CD4-positive, alpha-beta T cell treated with Interleukin-6 at 100 ng/mL for 8 hours (primary cell): ENCODE data around the gene GOLIM4.
"Not testable (repeated sequence)": the region's sequence is repeated elsewhere in the genome, so short reads cannot be mapped to it uniquely, and the experiment has no call there.

Experiments used
- DNase-seq: peaks from one replicate; pipeline ENCODE4 v3.0.0-alpha.2; 2020; ENCODE audit warnings: mixed read lengths, low spot score

Gene GOLIM4, protein sequence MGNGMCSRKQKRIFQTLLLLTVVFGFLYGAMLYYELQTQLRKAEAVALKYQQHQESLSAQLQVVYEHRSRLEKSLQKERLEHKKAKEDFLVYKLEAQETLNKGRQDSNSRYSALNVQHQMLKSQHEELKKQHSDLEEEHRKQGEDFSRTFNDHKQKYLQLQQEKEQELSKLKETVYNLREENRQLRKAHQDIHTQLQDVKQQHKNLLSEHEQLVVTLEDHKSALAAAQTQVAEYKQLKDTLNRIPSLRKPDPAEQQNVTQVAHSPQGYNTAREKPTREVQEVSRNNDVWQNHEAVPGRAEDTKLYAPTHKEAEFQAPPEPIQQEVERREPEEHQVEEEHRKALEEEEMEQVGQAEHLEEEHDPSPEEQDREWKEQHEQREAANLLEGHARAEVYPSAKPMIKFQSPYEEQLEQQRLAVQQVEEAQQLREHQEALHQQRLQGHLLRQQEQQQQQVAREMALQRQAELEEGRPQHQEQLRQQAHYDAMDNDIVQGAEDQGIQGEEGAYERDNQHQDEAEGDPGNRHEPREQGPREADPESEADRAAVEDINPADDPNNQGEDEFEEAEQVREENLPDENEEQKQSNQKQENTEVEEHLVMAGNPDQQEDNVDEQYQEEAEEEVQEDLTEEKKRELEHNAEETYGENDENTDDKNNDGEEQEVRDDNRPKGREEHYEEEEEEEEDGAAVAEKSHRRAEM

GRCh38 chr3:168095611-168096209, at the start of gene GOLIM4:
GOLIM4 (minus strand) TSS chr3:168095924; CDS start chr3:168095285, 639 bp downstream.
- DNase-seq, result peak; percentile 26

DNA sequence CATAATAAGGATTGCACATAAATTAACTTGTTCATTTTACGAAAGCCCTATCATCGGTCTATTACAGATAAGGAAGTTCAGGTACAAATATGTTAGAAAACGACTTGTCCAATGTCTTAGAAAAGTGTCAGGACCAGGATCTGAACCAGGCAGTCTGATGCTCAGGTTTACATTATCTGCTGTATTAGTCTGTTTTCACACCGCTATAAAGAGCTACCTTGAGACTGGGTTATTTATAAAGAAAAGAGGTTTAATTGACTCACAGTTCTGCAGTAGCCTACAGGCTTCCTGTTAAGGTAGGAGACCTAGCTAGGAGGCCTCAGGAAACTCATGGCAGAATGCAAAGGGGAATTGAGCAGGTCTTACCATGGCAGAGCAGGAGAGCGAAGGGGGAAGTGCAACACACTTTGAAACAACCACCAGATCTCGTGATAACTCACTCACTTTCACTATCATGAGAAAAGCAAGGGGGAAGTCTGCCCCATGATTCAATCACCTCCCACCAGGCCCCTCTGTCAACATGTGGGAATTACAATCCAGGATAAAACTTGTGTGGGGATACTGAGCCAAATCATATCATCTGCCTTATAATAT, 45.8 kb upstream of the GOLIM4 start:
- no peak for DNase-seq

DNA sequence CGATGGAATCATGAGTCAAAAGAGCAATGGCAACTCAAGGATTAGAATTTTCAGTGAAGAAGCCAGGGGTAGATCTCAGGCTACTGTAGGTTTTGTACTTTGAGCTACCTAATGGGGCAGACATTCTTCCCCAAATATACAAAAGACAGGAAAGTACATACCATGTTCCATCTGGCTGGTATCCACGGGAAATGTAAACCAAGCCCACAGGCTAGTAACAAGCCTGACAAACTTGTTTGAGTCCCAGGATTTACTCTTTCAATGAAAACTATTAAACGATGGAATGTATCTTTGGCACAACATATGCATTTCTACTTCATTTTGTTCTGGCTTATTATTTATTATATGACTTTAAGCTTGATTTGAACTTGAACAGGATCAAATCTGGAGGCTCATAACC, 44.2 kb upstream of the GOLIM4 start:
- DNase-seq, result no peak

DNA sequence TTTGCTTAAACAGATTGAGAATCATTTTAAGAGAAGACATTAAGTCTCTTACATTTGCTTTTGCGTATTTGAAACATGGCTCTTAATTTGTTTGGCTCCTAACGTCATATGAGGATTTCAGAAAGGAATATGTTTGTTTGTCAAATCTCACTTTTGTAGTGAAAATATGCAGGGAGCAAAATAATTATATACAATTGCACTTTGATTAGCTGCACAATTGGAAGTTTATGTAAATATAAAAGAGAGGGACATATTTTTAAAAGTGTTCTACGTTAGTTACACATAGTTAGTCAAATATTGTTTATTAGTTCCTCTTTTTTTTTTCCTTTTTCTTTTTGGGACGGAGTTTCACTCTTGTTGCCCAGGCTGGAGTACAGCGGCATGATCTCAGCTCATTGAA, 42.7 kb upstream of the GOLIM4 start:
- DNase-seq, result no peak

GRCh38 chr3:168134931-168135330, 39.2 kb upstream of the GOLIM4 start:
- DNase-seq, result no peak

- DNase-seq, result not testable (repeated sequence)
Measured at GRCh38 chr3:168130250-168130649, 34.5 kb upstream of the GOLIM4 start.

GRCh38 chr3:168128463-168128862, 32.7 kb upstream of the GOLIM4 start:
- not testable (repeated sequence) for DNase-seq

- no peak for DNase-seq
Measured at GRCh38 chr3:168127466-168127865, 31.7 kb upstream of the GOLIM4 start.

DNA sequence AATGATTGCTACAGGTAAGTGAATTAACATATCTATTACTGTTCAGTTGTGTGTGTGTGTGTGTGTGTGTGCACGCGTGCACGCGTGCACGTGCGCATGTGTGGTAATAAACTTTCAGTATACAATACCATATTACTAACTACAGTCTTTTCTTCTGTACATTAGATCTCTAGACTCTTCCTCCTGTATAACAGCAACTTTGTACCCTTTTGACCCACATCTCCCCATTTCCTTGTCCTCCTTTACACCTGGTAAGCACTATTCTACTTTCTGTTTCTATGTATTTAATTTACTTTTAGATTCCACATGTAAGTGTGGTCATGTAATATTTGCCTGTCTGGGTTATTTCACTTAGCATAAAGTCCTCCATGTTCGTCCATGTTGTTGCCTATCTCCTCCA, 29.1 kb upstream of the GOLIM4 start:
- DNase-seq, result no peak

DNA sequence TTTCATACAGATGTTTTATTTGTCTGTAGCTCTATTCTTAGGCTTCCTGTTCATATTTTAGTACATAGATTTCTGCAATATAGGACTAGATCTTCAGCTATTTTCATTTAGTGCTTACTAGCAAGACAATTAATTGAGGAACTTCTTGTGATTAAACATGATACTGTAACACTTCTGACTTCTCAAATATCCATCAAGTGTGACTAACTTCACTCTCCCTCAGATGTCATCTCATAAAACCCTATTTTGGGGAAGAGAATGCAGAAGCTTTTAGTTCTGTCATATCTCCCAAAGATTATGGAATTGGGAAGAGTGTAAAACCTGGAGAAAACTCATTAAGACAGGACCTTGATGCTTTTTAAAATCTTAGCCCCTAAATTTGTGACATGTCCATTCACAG, 28.6 kb upstream of the GOLIM4 start:
- no peak for DNase-seq

- no peak for DNase-seq
Measured at GRCh38 chr3:168123201-168124176, 27.8 kb upstream of the GOLIM4 start.

- no peak for DNase-seq
Measured at GRCh38 chr3:168121184-168122017, 25.7 kb upstream of the GOLIM4 start.

DNA sequence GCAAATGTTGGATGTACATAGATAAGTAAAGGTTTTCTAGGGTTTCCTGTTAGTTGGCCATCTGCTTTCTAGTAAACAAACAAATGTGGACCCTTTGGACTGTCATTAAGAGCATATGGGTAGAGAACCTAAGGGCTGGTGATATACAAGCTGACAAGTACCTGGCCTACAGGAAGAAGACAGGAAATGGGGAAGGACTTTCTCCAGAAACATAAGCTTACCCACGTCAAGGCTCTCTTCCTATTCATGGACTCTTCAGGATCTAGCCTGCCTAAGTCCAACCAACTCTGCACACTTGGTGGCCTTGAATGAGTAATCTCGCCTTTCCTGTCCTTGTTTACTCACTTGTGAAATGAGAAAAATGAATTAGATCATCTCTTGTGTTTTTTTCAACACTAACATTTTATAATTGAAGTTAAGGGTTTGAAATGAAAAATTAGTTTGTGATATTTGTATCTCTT, 22.2 kb upstream of the GOLIM4 start:
- no peak for DNase-seq

- no peak for DNase-seq
Measured at GRCh38 chr3:168117059-168117458, 21.3 kb upstream of the GOLIM4 start.

- no peak for DNase-seq
Measured at GRCh38 chr3:168116279-168116678, 20.6 kb upstream of the GOLIM4 start.

- DNase-seq, result no peak
Measured at GRCh38 chr3:168113848-168114247, 18.1 kb upstream of the GOLIM4 start.

DNA sequence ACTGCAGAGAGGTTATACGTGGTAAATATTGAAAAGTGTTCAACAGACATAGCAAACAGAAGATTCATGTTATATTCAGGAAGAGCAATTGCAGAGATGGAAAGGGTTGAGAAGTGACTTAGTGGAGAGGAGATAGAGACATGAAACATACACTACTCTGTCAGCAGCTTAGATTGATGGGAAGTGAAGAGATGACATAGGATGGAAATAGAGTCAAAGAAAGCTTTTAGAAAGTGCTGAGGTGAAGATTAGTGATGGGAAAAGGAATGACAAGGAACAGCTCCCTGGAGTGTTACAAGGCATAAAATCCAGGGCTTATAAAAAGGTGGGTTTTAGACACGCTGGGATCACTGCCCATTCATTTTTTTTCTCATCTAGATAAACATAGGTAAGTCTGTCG, 17.2 kb upstream of the GOLIM4 start:
- no peak for DNase-seq

- no peak for DNase-seq
Measured at GRCh38 chr3:168104361-168104760, 8.6 kb upstream of the GOLIM4 start.

DNA sequence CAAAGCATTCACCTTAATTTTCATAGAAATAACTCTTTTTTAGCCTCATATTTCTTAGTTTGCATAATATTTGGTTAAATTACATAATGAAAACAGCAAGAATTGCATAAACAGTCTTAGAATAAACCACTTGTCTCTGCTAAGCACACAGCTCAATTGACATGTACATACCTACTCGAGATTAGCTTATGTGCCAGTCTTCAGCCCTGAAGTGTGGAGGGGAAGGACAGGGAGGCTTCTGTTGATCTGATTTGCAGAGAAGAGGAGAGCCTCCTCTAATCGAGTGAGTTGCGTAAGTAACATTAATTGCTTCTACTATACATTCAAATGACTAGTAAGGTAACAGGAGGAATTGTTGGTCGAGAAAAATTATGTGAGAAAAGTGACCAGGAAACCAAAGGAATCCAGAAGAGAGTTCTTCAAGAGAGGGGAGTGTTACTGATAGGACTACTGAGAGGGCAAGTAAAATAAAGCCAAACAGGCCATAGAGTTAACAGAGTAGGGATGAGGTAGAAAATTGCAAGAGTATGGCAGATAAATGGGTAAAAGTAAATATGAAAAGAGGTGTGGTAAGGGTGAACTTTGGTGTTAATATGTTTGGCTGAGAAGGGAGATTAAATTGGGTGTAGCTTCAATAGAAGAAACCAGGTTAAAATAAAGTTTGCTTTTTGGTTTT, 7.1 kb upstream of the GOLIM4 start:
- no peak for DNase-seq
